Measurements from ENCODE around the gene CYB561D1.

DNA sequence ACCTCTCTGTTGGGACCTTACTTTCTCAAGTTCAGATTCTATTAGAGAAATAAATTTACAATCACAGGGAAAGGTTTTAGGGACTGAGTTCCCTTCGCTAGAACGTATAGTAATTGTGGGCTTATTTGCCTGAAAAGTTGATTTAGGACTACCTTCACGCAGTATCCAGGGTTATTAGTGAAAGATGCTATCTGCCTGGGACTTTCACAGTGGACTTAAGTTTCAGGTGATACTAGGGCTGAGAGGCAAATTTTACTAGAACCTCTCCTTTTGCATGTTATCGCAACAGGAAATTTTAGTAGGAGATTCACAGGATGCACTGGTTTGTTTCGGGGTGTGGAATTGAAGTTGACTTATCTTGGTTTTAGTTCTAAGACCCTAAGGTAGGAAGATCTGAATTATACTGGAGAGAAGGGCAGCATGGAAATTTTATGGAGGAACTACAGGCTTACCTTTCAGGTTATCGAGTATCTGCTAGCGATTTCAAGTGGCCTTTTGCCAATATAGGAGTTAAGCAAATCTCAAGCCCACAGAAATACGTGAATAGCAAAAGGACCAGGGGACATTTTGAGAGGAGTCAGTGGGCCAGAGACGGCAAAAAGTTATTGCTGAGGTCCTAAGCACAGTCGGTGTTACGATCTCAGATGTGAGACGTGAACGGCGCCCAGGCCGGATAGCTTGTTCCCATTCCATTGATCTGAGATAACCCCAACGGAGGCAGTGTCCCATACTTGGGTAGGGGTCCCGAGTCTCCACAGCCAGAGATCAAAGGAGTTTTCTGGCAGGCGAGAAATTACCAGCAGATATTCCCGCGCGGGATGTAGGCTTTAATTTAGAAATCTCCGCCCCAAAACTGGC lies 53.8 kb downstream of the CYB561D1 start:
- TF ChIP-seq, protein P1, sequence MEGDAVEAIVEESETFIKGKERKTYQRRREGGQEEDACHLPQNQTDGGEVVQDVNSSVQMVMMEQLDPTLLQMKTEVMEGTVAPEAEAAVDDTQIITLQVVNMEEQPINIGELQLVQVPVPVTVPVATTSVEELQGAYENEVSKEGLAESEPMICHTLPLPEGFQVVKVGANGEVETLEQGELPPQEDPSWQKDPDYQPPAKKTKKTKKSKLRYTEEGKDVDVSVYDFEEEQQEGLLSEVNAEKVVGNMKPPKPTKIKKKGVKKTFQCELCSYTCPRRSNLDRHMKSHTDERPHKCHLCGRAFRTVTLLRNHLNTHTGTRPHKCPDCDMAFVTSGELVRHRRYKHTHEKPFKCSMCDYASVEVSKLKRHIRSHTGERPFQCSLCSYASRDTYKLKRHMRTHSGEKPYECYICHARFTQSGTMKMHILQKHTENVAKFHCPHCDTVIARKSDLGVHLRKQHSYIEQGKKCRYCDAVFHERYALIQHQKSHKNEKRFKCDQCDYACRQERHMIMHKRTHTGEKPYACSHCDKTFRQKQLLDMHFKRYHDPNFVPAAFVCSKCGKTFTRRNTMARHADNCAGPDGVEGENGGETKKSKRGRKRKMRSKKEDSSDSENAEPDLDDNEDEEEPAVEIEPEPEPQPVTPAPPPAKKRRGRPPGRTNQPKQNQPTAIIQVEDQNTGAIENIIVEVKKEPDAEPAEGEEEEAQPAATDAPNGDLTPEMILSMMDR (IDR thresholded peaks at IDR 0.05; ENCODE audit: extremely low read depth in 1 of 2, insufficient read depth in 1 of 2, low read depth in 1 of 2, low read length in 2 of 2) = no peak
- TF ChIP-seq MAX (IDR thresholded peaks at IDR 0.05; ENCODE audit: insufficient read depth, insufficient read length) (no peak), POLR2A (IDR thresholded peaks at IDR 0.05; ENCODE audit: low read depth, low read length) (no peak), EZH2 (IDR thresholded peaks at IDR 0.05; ENCODE audit: borderline replicate concordance, low read depth, low read length, severe bottlenecking) (no peak), MYC (IDR thresholded peaks at IDR 0.05; ENCODE audit: low read depth, low read length) (no peak), FOS (IDR thresholded peaks at IDR 0.05; ENCODE audit: borderline replicate concordance, insufficient read depth, low read length) (no peak), POLR2AphosphoS5 (IDR thresholded peaks at IDR 0.05; ENCODE audit: insufficient read depth, low read depth, low read length) (no peak), JUN (IDR thresholded peaks at IDR 0.05; ENCODE audit: borderline replicate concordance, insufficient read depth, insufficient read length, low read depth) (no peak)

Measured in endothelial cell of umbilical vein (primary cell).